ENCODE results near the gene MS4A6A.
"Not testable (repeated sequence)": the region's sequence is repeated elsewhere in the genome, so short reads cannot be mapped to it uniquely, and the experiment has no call there.

Gene MS4A6A

GRCh38 chr11:60175860-60176275 is 7.0 kb downstream of the MS4A6A start:
- DNase-seq: no peak

- DNase-seq: no peak
Measured at GRCh38 chr11:60172011-60172410, 10.9 kb downstream of the MS4A6A start.

GRCh38 chr11:60170566-60170965 is 12.3 kb downstream of the MS4A6A start:
- no peak for DNase-seq

- peak; percentile 66 for DNase-seq
Measured at GRCh38 chr11:60169264-60169915, 13.5 kb downstream of the MS4A6A start.

- DNase-seq: no peak
Measured at GRCh38 chr11:60168306-60168705, 14.6 kb downstream of the MS4A6A start.

- no peak for DNase-seq
Measured at GRCh38 chr11:60165951-60166350, 16.9 kb downstream of the MS4A6A start.

GRCh38 chr11:60165538-60165937 is 17.3 kb downstream of the MS4A6A start:
- DNase-seq: no peak

- no peak for DNase-seq
Measured at GRCh38 chr11:60164550-60165075, 18.3 kb downstream of the MS4A6A start.

GRCh38 chr11:60161766-60162165 is 21.1 kb downstream of the MS4A6A start:
- no peak for DNase-seq

GRCh38 chr11:60161107-60161506 is 21.8 kb downstream of the MS4A6A start:
- no peak for DNase-seq

- no peak for DNase-seq
Measured at GRCh38 chr11:60159868-60160267, 23.0 kb downstream of the MS4A6A start.

GRCh38 chr11:60159284-60159683 is 23.6 kb downstream of the MS4A6A start:
- no peak for DNase-seq

GRCh38 chr11:60158636-60159035 is 24.2 kb downstream of the MS4A6A start:
- no peak for DNase-seq

GRCh38 chr11:60155931-60156330 is 27.0 kb downstream of the MS4A6A start:
- DNase-seq: no peak

- not testable (repeated sequence) for DNase-seq
Measured at GRCh38 chr11:60152727-60153126, 30.2 kb downstream of the MS4A6A start.

- DNase-seq: no peak
Measured at GRCh38 chr11:60150279-60150678, 32.6 kb downstream of the MS4A6A start.

GRCh38 chr11:60145677-60146076 is 37.2 kb downstream of the MS4A6A start:
- no peak for DNase-seq

GRCh38 chr11:60143768-60144167 is 39.1 kb downstream of the MS4A6A start:
- DNase-seq: no peak

GRCh38 chr11:60133917-60134316 is 49.0 kb downstream of the MS4A6A start:
- no peak for DNase-seq

- no peak for DNase-seq
Measured at GRCh38 chr11:60131912-60132311, 51.0 kb downstream of the MS4A6A start.

- DNase-seq: peak; percentile 17
Measured at GRCh38 chr11:60130496-60130895, 52.4 kb downstream of the MS4A6A start.

GRCh38 chr11:60129853-60130252 is 53.0 kb downstream of the MS4A6A start:
- DNase-seq: no peak

GRCh38 chr11:60128866-60129265 is 54.0 kb downstream of the MS4A6A start:
- not testable (repeated sequence) for DNase-seq

GRCh38 chr11:60128376-60128775 is 54.5 kb downstream of the MS4A6A start:
- no peak for DNase-seq

- DNase-seq: no peak
Measured at GRCh38 chr11:60127311-60127811, 55.5 kb downstream of the MS4A6A start.
